Lower leg skin (tissue), 3 donors: ENCODE data around the gene LRRC43.

Source experiments
- CTCF ChIP-seq, 3 donors: fragments of 450-650 bp; IDR thresholded peaks; one replicate each; pipeline ENCODE4 v1.5.1; 2016; ENCODE audit warnings: antibody characterized with exemption in 3 of 3, mild to moderate bottlenecking in 3 of 3, moderate library complexity in 2 of 3
- POLR2A ChIP-seq, 2 donors: fragments of 450-650 bp; IDR thresholded peaks; one replicate each; pipeline ENCODE4 v1.6.1; 2016 to 2017; ENCODE audit warnings: antibody characterized with exemption in 2 of 2, mild to moderate bottlenecking in 1 of 2, moderate library complexity in 1 of 2

DNA sequence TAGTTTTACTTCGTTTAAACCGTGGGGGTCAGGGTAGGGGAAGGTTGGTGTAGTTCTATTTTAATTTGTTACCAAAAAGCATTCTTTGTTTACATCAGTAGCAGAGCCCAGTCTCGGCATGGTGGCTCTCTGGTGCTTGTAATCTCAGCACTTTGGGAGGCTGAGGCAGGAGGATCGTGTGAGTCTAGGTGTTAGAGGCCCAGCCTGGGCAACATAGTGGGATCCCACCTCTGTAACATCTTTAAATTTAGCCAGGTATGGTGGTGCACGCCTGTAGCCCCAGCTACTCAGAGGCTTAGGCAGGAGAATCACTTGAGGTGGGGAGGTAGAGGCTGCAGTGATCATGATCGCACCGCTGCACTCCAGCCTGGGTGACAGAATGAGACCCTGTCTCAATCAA, 2.2 kb downstream of the LRRC43 start:
- TF ChIP-seq CTCF (IDR thresholded peaks at IDR 0.05) (no peak), POLR2A (IDR thresholded peaks at IDR 0.05) (no peak)
